AG20443 (cell line): ENCODE data around the gene PRKCG.
"Not testable (repeated sequence)": the region's sequence is repeated elsewhere in the genome, so short reads cannot be mapped to it uniquely, and the experiment has no call there.

Experiments
- DNase-seq: peaks from one replicate; pipeline ENCODE4 v3.0.0; 2012; ENCODE audit warnings: low spot score, mixed read lengths

The PRKCG gene

GRCh38 chr19:53881482-53882390, at the start of gene PRKCG:
PRKCG (plus strand) TSS chr19:53882197; CDS start chr19:53882495, 298 bp downstream.
- DNase-seq, result peak; percentile 55

- not testable (repeated sequence) for DNase-seq
Measured at GRCh38 chr19:53832861-53833260, 49.1 kb upstream of the PRKCG start.

GRCh38 chr19:53838446-53838845, 43.6 kb upstream of the PRKCG start:
- DNase-seq, result not testable (repeated sequence)

- not testable (repeated sequence) for DNase-seq
Measured at GRCh38 chr19:53840241-53840640, 41.8 kb upstream of the PRKCG start.

GRCh38 chr19:53840914-53841313, 41.1 kb upstream of the PRKCG start:
- not testable (repeated sequence) for DNase-seq

GRCh38 chr19:53844849-53845246, 37.1 kb upstream of the PRKCG start:
- DNase-seq, result no peak

GRCh38 chr19:53847555-53847954, 34.4 kb upstream of the PRKCG start:
- DNase-seq, result no peak

- peak; percentile 50 for DNase-seq
Measured at GRCh38 chr19:53849237-53849676, 32.7 kb upstream of the PRKCG start.

GRCh38 chr19:53853707-53854106, 28.3 kb upstream of the PRKCG start:
- DNase-seq, result no peak

- no peak for DNase-seq
Measured at GRCh38 chr19:53864308-53864836, 17.6 kb upstream of the PRKCG start.

GRCh38 chr19:53865523-53865917, 16.5 kb upstream of the PRKCG start:
- DNase-seq, result no peak

- peak; percentile 89 for DNase-seq
Measured at GRCh38 chr19:53865918-53866864, 15.8 kb upstream of the PRKCG start.

GRCh38 chr19:53866865-53867224, 15.2 kb upstream of the PRKCG start:
- DNase-seq, result no peak

GRCh38 chr19:53867225-53868090, 14.5 kb upstream of the PRKCG start, which contains the start of gene MYADM:
MYADM (plus strand) TSS chr19:53867883; CDS start chr19:53873530, 5,647 bp downstream.
- DNase-seq, result peak; percentile 98

GRCh38 chr19:53868091-53868891, 13.7 kb upstream of the PRKCG start:
- peak; percentile 68 for DNase-seq

GRCh38 chr19:53868892-53869804, 12.8 kb upstream of the PRKCG start:
- DNase-seq, result peak; percentile 82

GRCh38 chr19:53869805-53870484, 12.1 kb upstream of the PRKCG start:
- not testable (repeated sequence) for DNase-seq

GRCh38 chr19:53870485-53870844, 11.5 kb upstream of the PRKCG start:
- no peak for DNase-seq

- DNase-seq, result peak; percentile 2
Measured at GRCh38 chr19:53871454-53871853, 10.5 kb upstream of the PRKCG start.
